ENCODE measurements around the gene DPP6. TPM values are rescaled to one million over a fixed set of nuclear protein-coding genes. Genes with fewer than 3 reads are reported as not detected.

Gene DPP6
- total RNA-seq, 4 donors from 2014 or later = 1.8 to 33.7 (median 6.4) TPM

- in situ Hi-C loops (cut with MboI; ENCODE audit: low pct_ligation_motif_present in 1 of 4, low pct_unique_long_range_greater_than_20kb in 1 of 4, low sequenced_read_pairs in 3 of 4) (no loop called here), intact Hi-C loops (cut with DNase I; ENCODE audit: low total_unique reads) (no loop called here)
- Histone ChIP-seq H3K4me1 (no peaks in the 10 kb centered on the region), H3K9me3 (no peaks in the 10 kb centered on the region), H3K36me3 (no peaks in the 10 kb centered on the region), H3K4me3 (no peak overlapping the region), H3K27me3 (no peaks in the 10 kb centered on the region), H3K27ac (no peak overlapping the region)
- no peak for TF ChIP-seq POLR2AphosphoS5 (IDR thresholded peaks at IDR 0.05)
- TF ChIP-seq EP300 (IDR thresholded peaks at IDR 0.05; ENCODE audit: low read depth) = no peak
- no peak for TF ChIP-seq POLR2A (IDR thresholded peaks at IDR 0.05)
- 79 to 90% methylated on average over 6 to 10 of the region's 10 CpGs for WGBS, 2 donors (ENCODE audit: low coverage in 1 of 2)
- no peak for DNase-seq
These were observed 516.1 kb downstream of the DPP6 start for GRCh38 chr7:154568346-154568745.

GRCh38 chr7:154569916-154570315 is 517.7 kb downstream of the DPP6 start:
- TF ChIP-seq EP300 (IDR thresholded peaks at IDR 0.05; ENCODE audit: low read depth) (no peak), CTCF (IDR thresholded peaks at IDR 0.05) (no peak), POLR2A (IDR thresholded peaks at IDR 0.05) (no peak), POLR2AphosphoS5 (IDR thresholded peaks at IDR 0.05) (no peak)
- WGBS, 2 donors (ENCODE audit: low coverage in 1 of 2) = 81 to 85% methylated on average over 2 of the region's 2 CpGs
- Histone ChIP-seq H3K9me3 (no peaks in the 10 kb centered on the region), H3K4me1 (no peaks in the 10 kb centered on the region), H3K27ac (no peak overlapping the region), H3K4me3 (no peak overlapping the region), H3K36me3 (no peaks in the 10 kb centered on the region), H3K27me3 (no peaks in the 10 kb centered on the region)
- intact Hi-C loops (cut with DNase I; ENCODE audit: low total_unique reads) = no loop called here
- in situ Hi-C loops (cut with MboI; ENCODE audit: low pct_ligation_motif_present in 1 of 4, low pct_unique_long_range_greater_than_20kb in 1 of 4, low sequenced_read_pairs in 3 of 4) = no loop called here
- no peak for DNase-seq

- Histone ChIP-seq H3K4me1 (no peaks in the 10 kb centered on the region), H3K27me3 (no peaks in the 10 kb centered on the region), H3K36me3 (no peaks in the 10 kb centered on the region), H3K27ac (no peak overlapping the region), H3K4me3 (no peak overlapping the region), H3K9me3 (no peaks in the 10 kb centered on the region)
- DNase-seq = no peak
- TF ChIP-seq EP300 (IDR thresholded peaks at IDR 0.05; ENCODE audit: low read depth) (no peak), CTCF (IDR thresholded peaks at IDR 0.05) (no peak)
- WGBS, 2 donors (ENCODE audit: low coverage in 1 of 2) = 67 to 68% methylated on average over 2 to 3 of the region's 3 CpGs
- in situ Hi-C loops (cut with MboI; ENCODE audit: low pct_ligation_motif_present in 1 of 4, low pct_unique_long_range_greater_than_20kb in 1 of 4, low sequenced_read_pairs in 3 of 4) (no loop called here), intact Hi-C loops (cut with DNase I; ENCODE audit: low total_unique reads) (no loop called here)
These were observed 519.6 kb downstream of the DPP6 start for GRCh38 chr7:154571772-154572171.

- 88 to 93% methylated on average over 2 of the region's 2 CpGs for WGBS, 2 donors (ENCODE audit: low coverage in 1 of 2)
- intact Hi-C loops (cut with DNase I; ENCODE audit: low total_unique reads) = no loop called here
- H3K4me3 ChIP-seq = no peak overlapping the region
- no peak for DNase-seq
- no peaks in the 10 kb centered on the region for H3K36me3 ChIP-seq
- H3K27me3 ChIP-seq = no peaks in the 10 kb centered on the region
- no peaks in the 10 kb centered on the region for H3K4me1 ChIP-seq
- TF ChIP-seq POLR2A (IDR thresholded peaks at IDR 0.05) (no peak), CTCF (IDR thresholded peaks at IDR 0.05) (no peak), EP300 (IDR thresholded peaks at IDR 0.05; ENCODE audit: low read depth) (no peak), POLR2AphosphoS5 (IDR thresholded peaks at IDR 0.05) (no peak)
- H3K9me3 ChIP-seq = no peaks in the 10 kb centered on the region
- no peak overlapping the region for H3K27ac ChIP-seq
- in situ Hi-C loops (cut with MboI; ENCODE audit: low pct_ligation_motif_present in 1 of 4, low pct_unique_long_range_greater_than_20kb in 1 of 4, low sequenced_read_pairs in 3 of 4) = no loop called here
These were observed 522.0 kb downstream of the DPP6 start for GRCh38 chr7:154574235-154574634.

GRCh38 chr7:154575497-154575896 is 523.3 kb downstream of the DPP6 start:
- in situ Hi-C loops (cut with MboI; ENCODE audit: low pct_ligation_motif_present in 1 of 4, low pct_unique_long_range_greater_than_20kb in 1 of 4, low sequenced_read_pairs in 3 of 4) = no loop called here
- 93 to 97% methylated on average over 2 to 3 of the region's 3 CpGs for WGBS, 2 donors (ENCODE audit: low coverage in 1 of 2)
- Histone ChIP-seq H3K9me3 (no peaks in the 10 kb centered on the region), H3K4me1 (no peaks in the 10 kb centered on the region), H3K36me3 (no peaks in the 10 kb centered on the region), H3K27me3 (no peaks in the 10 kb centered on the region), H3K27ac (no peak overlapping the region), H3K4me3 (no peak overlapping the region)
- no peak for TF ChIP-seq POLR2AphosphoS5 (IDR thresholded peaks at IDR 0.05)
- TF ChIP-seq EP300 (IDR thresholded peaks at IDR 0.05; ENCODE audit: low read depth) = no peak
- no peak for TF ChIP-seq POLR2A (IDR thresholded peaks at IDR 0.05)
- TF ChIP-seq CTCF (IDR thresholded peaks at IDR 0.05) = no peak
- intact Hi-C loops (cut with DNase I; ENCODE audit: low total_unique reads) = no loop called here
- no peak for DNase-seq

All from transverse colon (tissue), 4 donors.